Activated naive CD4-positive, alpha-beta T cell treated with anti-CD3 and anti-CD28 coated beads, Interleukin-2, amount 50 U/mL, for 72 hours (primary cell): ENCODE measurements around the gene ECSIT. TPM values are rescaled to one million over a fixed set of nuclear protein-coding genes. Genes with fewer than 3 reads are reported as not detected.
"Not testable (repeated sequence)": the region's sequence is repeated elsewhere in the genome, so short reads cannot be mapped to it uniquely, and the experiment has no call there.

Source experiments
- ATAC-seq, 2 donors: fragments of 150-1000 bp; cut with Tn5 transposase; 2 replicates each; pipeline ENCODE4 v1.10.0; 2021; ENCODE audit warnings: mild to moderate bottlenecking in 2 of 2, moderate library complexity in 2 of 2
- DNase-seq, 2 donors: peaks; one replicate each; pipeline ENCODE4 v3.0.0; 2021 to 2022; ENCODE audit warnings: low spot score in 2 of 2
- H3K27ac Mint-ChIP-seq, 2 donors: one replicate each; pipeline ENCODE4 v1.8.0; 2022; ENCODE audit warnings: mild to moderate bottlenecking in 2 of 2, mixed read lengths in 2 of 2
- H3K36me3 Mint-ChIP-seq, 2 donors: one replicate each; pipeline ENCODE4 v1.8.0; 2022; ENCODE audit warnings: mixed read lengths in 2 of 2
- H3K9me3 Mint-ChIP-seq, 2 donors: one replicate each; pipeline ENCODE4 v1.8.0; 2022; ENCODE audit warnings: mixed read lengths in 2 of 2
- total RNA-seq, 2 donors: library from RNA; stranded (reverse); gene quantifications; one replicate each; pipeline ENCODE4 v1.2.3, GENCODE V29; 2022

ECSIT gene
- total RNA-seq, 2 donors from 2014 or later = 43.0 to 73.3 TPM

GRCh38 chr19:11473725-11474124, 55.2 kb downstream of the ECSIT start:
- Mint-ChIP-seq H3K36me3 (no peaks in the 10 kb centered on the region), H3K9me3 (no peaks in the 10 kb centered on the region), H3K27ac (no peak overlapping the region)
- DNase-seq (no peak), ATAC-seq (no peak)

DNA sequence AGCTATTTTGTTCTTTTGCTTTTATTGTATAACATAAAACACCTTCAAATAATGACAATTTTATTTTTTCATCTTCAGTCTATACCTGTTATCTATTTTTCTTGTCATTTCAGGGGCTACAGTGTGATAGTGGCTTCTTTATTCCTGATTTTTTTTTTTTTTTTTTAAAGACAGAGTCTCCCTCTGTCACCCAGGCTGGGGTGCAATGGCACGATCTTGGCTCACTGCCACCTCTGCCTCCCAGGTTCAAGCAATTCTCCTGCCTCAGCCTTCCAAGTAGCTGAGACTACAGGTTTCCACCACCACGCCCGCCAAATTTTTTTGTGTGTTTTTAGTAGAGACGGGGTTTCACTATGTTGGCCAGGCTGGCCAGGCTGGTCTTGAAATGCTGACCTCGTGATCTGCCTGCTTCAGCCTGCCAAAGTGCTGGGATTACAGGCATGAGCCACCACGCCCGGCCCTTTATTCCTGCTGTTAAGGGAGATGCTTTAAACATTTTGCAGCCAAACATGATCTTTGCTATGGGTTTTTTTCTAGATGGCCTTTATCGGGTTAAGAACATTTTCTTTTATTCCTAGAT, 60.6 kb downstream of the ECSIT start:
- not testable (repeated sequence) for H3K9me3 Mint-ChIP-seq, H3K27ac Mint-ChIP-seq, ATAC-seq, H3K36me3 Mint-ChIP-seq, DNase-seq

DNA sequence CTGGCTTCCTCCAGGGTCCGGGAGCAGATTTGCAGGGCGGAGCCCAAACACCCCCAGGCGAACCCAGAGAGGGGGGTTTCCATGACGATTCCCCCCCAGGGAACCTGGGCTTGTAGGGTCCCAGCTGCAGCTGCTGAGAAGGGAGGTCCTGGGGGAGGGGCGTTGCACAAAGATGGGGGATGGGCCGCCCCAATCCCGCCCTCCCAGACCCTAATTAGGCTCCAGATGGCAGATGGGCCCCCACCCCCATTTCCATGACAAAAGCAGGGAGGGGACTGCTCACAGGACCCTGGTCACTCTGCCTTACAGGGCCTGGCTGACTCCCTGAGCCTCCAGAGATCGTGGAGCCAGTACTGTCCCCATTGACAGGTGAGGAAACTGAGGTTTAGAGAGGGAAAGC, 63.3 kb downstream of the ECSIT start:
- DNase-seq (no peak), ATAC-seq (no peak)
- H3K36me3 Mint-ChIP-seq = no peaks in the 10 kb centered on the region
- no peak overlapping the region for H3K27ac Mint-ChIP-seq
- H3K9me3 Mint-ChIP-seq = no peaks in the 10 kb centered on the region

DNA sequence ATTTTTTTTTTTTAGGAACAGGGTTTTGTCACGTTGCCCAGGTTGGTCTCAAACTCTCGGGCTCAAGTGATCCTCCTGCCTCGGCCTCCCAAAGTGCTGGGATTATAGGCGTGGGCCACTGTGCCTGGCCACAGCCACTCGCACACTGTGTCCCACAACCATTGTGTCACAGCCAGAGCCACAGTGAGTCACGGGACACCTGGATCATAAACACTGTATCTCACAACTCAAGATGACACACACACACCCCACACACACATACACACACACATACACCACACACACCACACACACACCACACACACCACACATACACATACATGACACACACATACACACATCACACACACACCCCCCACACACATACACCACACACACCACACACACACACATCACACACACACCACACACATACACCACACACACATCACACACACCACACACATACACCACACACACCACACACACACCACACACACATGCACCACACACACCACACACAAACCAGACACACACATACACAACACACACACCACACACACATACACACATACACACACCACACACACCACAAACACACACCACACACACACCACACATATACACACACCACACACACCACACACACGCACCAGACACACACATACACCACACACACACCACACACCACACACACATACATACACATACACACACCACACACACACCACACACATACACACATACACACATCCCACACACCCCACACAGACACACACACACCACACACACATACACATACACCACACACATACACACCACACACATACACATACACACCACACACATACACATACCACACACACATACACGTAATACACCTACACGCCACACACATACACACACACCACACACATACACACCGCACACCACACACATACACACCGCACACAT, 64.3 kb downstream of the ECSIT start:
- DNase-seq (no peak), ATAC-seq (peak in 1 of 2 donors; percentile 64)
- Mint-ChIP-seq H3K9me3 (no peaks in the 10 kb centered on the region), H3K27ac (no peak overlapping the region), H3K36me3 (no peaks in the 10 kb centered on the region)

DNA sequence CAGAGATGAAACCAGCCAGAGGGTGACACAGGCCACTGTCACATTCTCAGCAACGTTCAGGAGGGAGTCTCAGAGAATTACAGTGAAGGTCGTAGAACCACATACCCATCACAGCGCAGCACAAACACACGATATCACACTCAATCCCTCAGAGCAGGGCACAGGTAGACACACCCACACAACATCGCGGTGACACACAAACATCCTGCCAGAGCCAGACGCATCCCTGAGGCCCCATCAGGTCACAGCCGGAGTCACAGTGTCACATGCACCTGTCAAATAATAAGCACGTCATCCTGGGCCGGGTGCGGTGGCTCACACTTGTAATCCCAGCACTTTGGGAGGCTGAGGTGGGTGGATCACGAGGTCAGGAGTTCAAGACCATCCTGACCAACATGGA, 65.5 kb downstream of the ECSIT start:
- Mint-ChIP-seq H3K27ac (no peak overlapping the region), H3K36me3 (no peaks in the 10 kb centered on the region), H3K9me3 (no peaks in the 10 kb centered on the region)
- DNase-seq = no peak
- peak in 1 of 2 donors; percentile 20 for ATAC-seq

GRCh38 chr19:11461453-11461852, 67.5 kb downstream of the ECSIT start:
- DNase-seq (no peak), ATAC-seq (no peak)
- Mint-ChIP-seq H3K9me3 (no peaks in the 10 kb centered on the region), H3K36me3 (no peaks in the 10 kb centered on the region), H3K27ac (no peak overlapping the region)

GRCh38 chr19:11460207-11460606, 68.7 kb downstream of the ECSIT start:
- Mint-ChIP-seq H3K9me3 (no peaks in the 10 kb centered on the region), H3K27ac (no peak overlapping the region), H3K36me3 (no peaks in the 10 kb centered on the region)
- ATAC-seq (peak; percentile 34 to 57), DNase-seq (peak in 1 of 2 donors; percentile 24)

DNA sequence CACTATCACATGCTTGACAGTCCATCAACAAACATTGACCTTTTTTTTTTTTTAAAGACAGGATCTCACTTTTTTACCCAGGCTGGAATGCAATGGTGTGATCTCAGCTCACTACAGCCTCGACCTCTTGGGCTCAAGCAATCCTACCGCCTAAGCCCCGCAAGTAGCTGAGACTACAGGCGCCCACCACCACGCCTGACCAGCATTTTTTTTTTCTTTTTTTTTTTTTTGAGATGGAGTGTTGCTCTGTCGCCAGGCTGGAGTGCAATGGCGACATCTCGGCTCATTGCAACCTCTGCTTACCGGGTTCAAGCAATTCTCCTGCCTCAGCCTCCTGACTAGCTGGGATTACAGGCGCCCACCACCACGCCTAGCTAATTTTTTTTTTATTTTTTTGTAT, 70.0 kb downstream of the ECSIT start:
- ATAC-seq, H3K9me3 Mint-ChIP-seq, H3K36me3 Mint-ChIP-seq, H3K27ac Mint-ChIP-seq, DNase-seq: not testable (repeated sequence)

DNA sequence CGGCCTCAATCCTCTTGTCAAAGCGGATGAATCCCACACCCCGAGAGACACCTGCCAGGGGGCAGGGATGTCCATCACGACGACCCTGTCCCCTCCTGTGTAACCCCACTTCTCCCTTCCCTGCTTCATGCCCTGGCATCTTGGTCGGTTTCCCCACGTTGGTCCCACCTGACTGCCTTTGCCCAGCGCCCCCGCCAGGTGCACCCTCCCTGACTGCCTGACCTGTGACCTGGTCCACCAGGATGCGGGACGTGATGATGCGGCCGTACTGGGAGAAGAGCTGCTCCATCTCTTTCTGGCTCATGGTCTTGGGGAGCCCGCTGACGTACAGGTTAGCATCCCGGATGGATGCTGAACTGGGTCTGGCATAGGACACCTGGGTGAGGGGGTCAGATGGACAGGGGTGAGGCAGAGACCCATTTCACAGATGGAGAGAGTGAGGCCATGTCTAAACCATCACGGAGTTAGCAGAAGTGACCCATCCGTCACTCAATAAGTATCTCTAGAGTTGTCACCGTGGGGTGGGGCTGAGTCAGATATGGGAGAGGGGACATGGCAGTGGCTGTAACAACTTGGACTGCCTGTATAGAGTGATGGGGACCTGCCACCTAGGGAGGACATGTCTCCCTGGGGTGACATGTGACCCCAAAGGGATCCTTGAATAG, 70.6 kb downstream of the ECSIT start:
- Mint-ChIP-seq H3K9me3 (no peaks in the 10 kb centered on the region), H3K36me3 (no peaks in the 10 kb centered on the region), H3K27ac (no peak overlapping the region)
- DNase-seq (no peak), ATAC-seq (no peak)

- Mint-ChIP-seq H3K9me3 (no peaks in the 10 kb centered on the region), H3K36me3 (no peaks in the 10 kb centered on the region), H3K27ac (no peak overlapping the region)
- DNase-seq (no peak), ATAC-seq (no peak)
Observed at GRCh38 chr19:11457831-11458230, 71.1 kb downstream of the ECSIT start.

GRCh38 chr19:11457115-11457514, 71.8 kb downstream of the ECSIT start:
- no peak overlapping the region for H3K27ac Mint-ChIP-seq
- H3K9me3 Mint-ChIP-seq = no peaks in the 10 kb centered on the region

DNA sequence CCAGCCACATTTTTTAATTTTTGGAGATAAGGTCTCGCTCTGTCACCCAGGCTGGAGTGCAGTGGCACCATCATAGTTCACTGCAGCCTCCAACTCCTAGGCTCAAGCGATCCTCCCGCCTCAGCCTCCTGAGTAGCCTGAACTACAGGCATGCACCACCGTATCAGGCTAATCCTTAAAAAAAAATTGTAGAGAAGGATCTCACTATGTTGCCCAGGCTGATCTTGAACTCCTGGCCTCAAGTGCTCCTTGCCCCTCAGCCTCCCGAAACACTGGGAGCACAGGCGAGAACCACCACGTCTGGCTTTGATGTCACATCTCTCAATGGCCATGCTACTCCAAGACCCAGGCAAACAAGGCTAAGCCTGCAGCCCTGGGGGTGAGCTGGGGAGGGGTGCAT, 72.3 kb downstream of the ECSIT start:
- no peak for DNase-seq
- H3K27ac Mint-ChIP-seq = no peak overlapping the region
- no peak for ATAC-seq
- H3K9me3 Mint-ChIP-seq = no peaks in the 10 kb centered on the region
- no peaks in the 10 kb centered on the region for H3K36me3 Mint-ChIP-seq

More at GRCh38 chr19:11457115-11457514, 71.8 kb downstream of the ECSIT start:
- no peaks in the 10 kb centered on the region for H3K36me3 Mint-ChIP-seq
- ATAC-seq (no peak), DNase-seq (no peak)

Other genes with a start within 250 kb of the ECSIT start
- not detected for gene TSPAN16, start 233.0 kb downstream of the ECSIT start, total RNA-seq
- 10 to 100 TPM in 1 of 2 donors, 1 to 10 TPM in 1; 3.9 to 19.3 TPM for gene RAB3D, start 189.5 kb downstream of the ECSIT start, total RNA-seq
- gene TMEM205, start 182.9 kb downstream of the ECSIT start, total RNA-seq = 10 to 100 TPM; 29.9 to 36.4 TPM
- 10 to 100 TPM; 16.6 to 28.8 TPM for gene CCDC159, start 182.6 kb downstream of the ECSIT start, total RNA-seq
- gene PLPPR2, start 173.7 kb downstream of the ECSIT start, total RNA-seq = 1 to 10 TPM; 4.4 to 7.9 TPM
- gene SWSAP1, start 154.5 kb downstream of the ECSIT start, total RNA-seq = 1 to 10 TPM; 1.9 to 2.2 TPM
- 10 to 100 TPM in 1 of 2 donors, 1 to 10 TPM in 1; 7.9 to 14.1 TPM for gene EPOR, start 144.8 kb downstream of the ECSIT start, total RNA-seq
- gene RGL3, start 109.8 kb downstream of the ECSIT start, total RNA-seq = not detected
- under 1 TPM; 0.30 to 0.95 TPM for gene ODAD3, start 94.0 kb downstream of the ECSIT start, total RNA-seq
- gene PRKCSH, start 93.5 kb downstream of the ECSIT start, total RNA-seq = 100 to 1,000 TPM; 272 to 285 TPM
- gene ELAVL3, start 48.1 kb downstream of the ECSIT start, total RNA-seq = not detected
- gene ZNF653, start 23.3 kb downstream of the ECSIT start, total RNA-seq = 10 to 100 TPM; 10.3 to 20.3 TPM
- not detected for gene CNN1, start 9.7 kb upstream of the ECSIT start, total RNA-seq
- 10 to 100 TPM; 43.1 to 64.1 TPM for gene ELOF1, start 30.1 kb upstream of the ECSIT start, total RNA-seq
- 10 to 100 TPM; 20.3 to 30.0 TPM for gene ACP5, start 48.5 kb upstream of the ECSIT start, total RNA-seq
- 1 to 10 TPM; 5.8 to 6.7 TPM for gene ZNF627, start 68.3 kb upstream of the ECSIT start, total RNA-seq
- gene ZNF823, start 209.8 kb upstream of the ECSIT start, total RNA-seq = 1 to 10 TPM; 3.0 to 7.1 TPM
- 10 to 100 TPM in 1 of 2 donors, 1 to 10 TPM in 1; 2.8 to 10.1 TPM for gene ZNF441, start 237.9 kb upstream of the ECSIT start, total RNA-seq